Activated CD8-positive, alpha-beta T cell treated with anti-CD3 and anti-CD28 coated beads for 36 hours (primary cell): Measurements from ENCODE around the gene RNF167. TPM values are rescaled to one million over a fixed set of nuclear protein-coding genes. Genes with fewer than 3 reads are reported as not detected.

Experiments used
- ATAC-seq: fragments of 200-7000 bp; cut with Tn5 transposase; one replicate; pipeline ENCODE4 v1.10.0; 2021; ENCODE audit warnings: mild to moderate bottlenecking, moderate library complexity
- CTCF ChIA-PET: fragments of 350-600 bp; sonication (Branson Sonifier 250); formaldehyde crosslinking; loops from one replicate; lab custom pipeline; 2021; ENCODE audit warnings: antibody characterized with exemption; lab: Charles Lee
- POLR2A ChIA-PET: fragments of 350-600 bp; sonication (Branson Sonifier 250); formaldehyde crosslinking; loops from one replicate; lab custom pipeline; 2021; ENCODE audit warnings: antibody characterized with exemption; lab: Charles Lee
- DNase-seq: peaks from one replicate; pipeline ENCODE4 v3.0.0-alpha.2; 2020
- H3K27ac Mint-ChIP-seq: one replicate; pipeline ENCODE4 v1.8.0; 2021; ENCODE audit warnings: mild to moderate bottlenecking, mixed read lengths
- H3K27me3 Mint-ChIP-seq: one replicate; pipeline ENCODE4 v1.8.0; 2021; ENCODE audit warnings: mixed read lengths
- H3K36me3 Mint-ChIP-seq: one replicate; pipeline ENCODE4 v1.8.0; 2021; ENCODE audit warnings: low read depth, mixed read lengths
- H3K4me1 Mint-ChIP-seq: one replicate; pipeline ENCODE4 v1.8.0; 2021; ENCODE audit warnings: low read depth, mixed read lengths
- H3K4me3 Mint-ChIP-seq: one replicate; pipeline ENCODE4 v1.8.0; 2021; ENCODE audit warnings: mild to moderate bottlenecking, moderate library complexity, mixed read lengths
- H3K9me3 Mint-ChIP-seq: one replicate; pipeline ENCODE4 v1.8.0; 2021; ENCODE audit warnings: mixed read lengths
- CTCF ChIP-seq: fragments of 200-600 bp; IDR thresholded peaks from one replicate; pipeline ENCODE4 v1.8.0; 2022; ENCODE audit warnings: antibody characterized with exemption, mild to moderate bottlenecking
- intact Hi-C: fragments of 100-400 bp; cut with micrococcal nuclease; formaldehyde crosslinking; loops from one replicate; pipeline ENCODE4 v1.10.0; 2022
- total RNA-seq, 2 experiments: library from RNA; stranded (reverse); gene quantifications; one replicate each; pipeline ENCODE4 v1.2.3, GENCODE V29; 2021

Gene RNF167
- total RNA-seq, 2 experiments from 2014 or later, result 144 to 152 TPM

- Mint-ChIP-seq H3K4me1 (peaks cover 35% of the 10 kb centered on the region), H3K27me3 (no peaks in the 10 kb centered on the region), H3K27ac (no peak within 1 kb of the TSS), H3K4me3 (no peak within 1 kb of the TSS), H3K9me3 (peaks cover 2% of the 10 kb centered on the region), H3K36me3 (peaks cover 28% of the 10 kb centered on the region)
- ATAC-seq (peak; percentile 63), DNase-seq (peak; percentile 95)
- ChIA-PET CTCF (interaction anchor here (0.6 to 3.6 kb wide), 16 partner anchors 11 to 181 kb away, joined by 3 to 30 read pairs (median 5); partner anchors contain the start of genes CHRNE, ENO3, RNF167 and SLC25A11), POLR2A (interaction anchor here (1.0 to 15.1 kb wide), 19 partner anchors 10 to 792 kb away, joined by 3 to 627 read pairs (median 4); partner anchors contain the start of genes CAMTA2, ENO3, INCA1 and KIF1C)
- TF ChIP-seq CTCF, result no peak
- intact Hi-C loops, result loop anchor here (2.0 kb wide), 1 partner anchor 23 kb away; no protein-coding TSS in a partner anchor
Measured at GRCh38 chr17:4967539-4968485, 27.7 kb downstream of the RNF167 start, which contains the start of gene SPAG7. SPAG7 (minus strand) TSS chr17:4967817; CDS start chr17:4967804, 13 bp downstream.

GRCh38 chr17:4968486-4969046 lies 28.5 kb downstream of the RNF167 start:
- DNase-seq (peak; percentile 65), ATAC-seq (no peak)
- Mint-ChIP-seq H3K27ac (no peak overlapping the region), H3K9me3 (peaks cover 2% of the 10 kb centered on the region), H3K36me3 (peaks cover 35% of the 10 kb centered on the region), H3K27me3 (no peaks in the 10 kb centered on the region), H3K4me3 (no peak overlapping the region), H3K4me1 (peaks cover 34% of the 10 kb centered on the region)
- ChIA-PET CTCF (interaction anchor here (0.9 to 3.6 kb wide), 3 partner anchors 12 to 93 kb away, joined by 4 to 30 read pairs (median 8); partner anchors contain the start of gene PFN1), POLR2A (interaction anchor here (0.6 to 15.1 kb wide), 17 partner anchors 9 to 304 kb away, joined by 3 to 627 read pairs (median 5); partner anchors contain the start of genes C17orf107, CAMTA2, ENO3 and PFN1)
- intact Hi-C loops, result loop anchor here (1.0 kb wide), 1 partner anchor 21 kb away; no protein-coding TSS in a partner anchor
- TF ChIP-seq CTCF, result no peak

- Mint-ChIP-seq H3K4me3 (no peak overlapping the region), H3K27ac (no peak overlapping the region), H3K36me3 (peaks cover 37% of the 10 kb centered on the region), H3K9me3 (peaks cover 2% of the 10 kb centered on the region), H3K4me1 (peaks cover 34% of the 10 kb centered on the region), H3K27me3 (no peaks in the 10 kb centered on the region)
- ChIA-PET CTCF (interaction anchor here (0.9 to 3.6 kb wide), 4 partner anchors 11 to 93 kb away, joined by 4 to 30 read pairs (median 6); partner anchors contain the start of gene PFN1), POLR2A (interaction anchor here (0.6 to 15.1 kb wide), 17 partner anchors 8 to 304 kb away, joined by 3 to 627 read pairs (median 5); partner anchors contain the start of genes C17orf107, CAMTA2, ENO3 and PFN1)
- DNase-seq (peak; percentile 79), ATAC-seq (peak; percentile 26)
- intact Hi-C loops, result loop anchor here (1.0 kb wide), 1 partner anchor 22 kb away; no protein-coding TSS in a partner anchor
- TF ChIP-seq CTCF, result no peak
Measured at GRCh38 chr17:4969047-4969550, 29.0 kb downstream of the RNF167 start.

- peak; percentile 82 for DNase-seq
- intact Hi-C loops, result loop anchor here (1.0 kb wide), 1 partner anchor 22 kb away; no protein-coding TSS in a partner anchor
- H3K4me3 Mint-ChIP-seq, result no peak overlapping the region
- ChIA-PET CTCF (interaction anchor here (1.0 to 3.6 kb wide), 3 partner anchors 11 to 23 kb away, joined by 4 to 30 read pairs (median 8); partner anchors contain the start of gene PFN1), POLR2A (interaction anchor here (0.6 to 15.1 kb wide), 13 partner anchors 10 to 92 kb away, joined by 3 to 627 read pairs (median 6); partner anchors contain the start of genes C17orf107, CAMTA2, ENO3 and PFN1)
- H3K27ac Mint-ChIP-seq, result no peak overlapping the region
- ATAC-seq, result peak; percentile 3
- H3K4me1 Mint-ChIP-seq, result peaks cover 34% of the 10 kb centered on the region
- H3K27me3 Mint-ChIP-seq, result no peaks in the 10 kb centered on the region
- peaks cover 42% of the 10 kb centered on the region for H3K36me3 Mint-ChIP-seq
- peaks cover 2% of the 10 kb centered on the region for H3K9me3 Mint-ChIP-seq
- no peak for TF ChIP-seq CTCF
Measured at GRCh38 chr17:4969551-4970173, 29.6 kb downstream of the RNF167 start.
